Measurements from ENCODE around the gene RRAS. TPM values are rescaled to one million over a fixed set of nuclear protein-coding genes. Genes with fewer than 3 reads are reported as not detected.

Gene RRAS
- total RNA-seq, 4 donors from 2014 or later = 31.8 to 97.6 (median 58.2) TPM

- no peak overlapping the region for H3K27ac ChIP-seq
- in situ Hi-C loops (cut with MboI; ENCODE audit: low pct_ligation_motif_present in 1 of 4, low pct_unique_long_range_greater_than_20kb in 1 of 4, low sequenced_read_pairs in 3 of 4) = no loop called here
Observed at GRCh38 chr19:49687566-49688316, 47.8 kb upstream of the RRAS start.

GRCh38 chr19:49687150-49687549 is 47.2 kb upstream of the RRAS start:
- Histone ChIP-seq H3K36me3 (peaks cover 0 to 10% (median 5%) of the 10 kb centered on the region in 4 donors), H3K27me3 (peaks cover 35% of the 10 kb centered on the region), H3K4me1 (peaks cover 11 to 26% (median 20%) of the 10 kb centered on the region in 4 donors), H3K4me3 (no peak overlapping the region), H3K9me3 (no peaks in the 10 kb centered on the region), H3K27ac (no peak overlapping the region)
- no peak for TF ChIP-seq POLR2AphosphoS5 (IDR thresholded peaks at IDR 0.05)
- TF ChIP-seq POLR2A (IDR thresholded peaks at IDR 0.05) = no peak
- intact Hi-C loops (cut with DNase I; ENCODE audit: low total_unique reads) = loop anchor here (10.0 kb wide), 1 partner anchor 212 kb away; the partner anchor contains the start of gene FLT3LG
- WGBS, 2 donors (ENCODE audit: low coverage in 1 of 2) = 80% methylated on average over 12 of the region's 12 CpGs; no CpG with 5 or more reads in 1 of the 2 donors
- no peak for DNase-seq
- in situ Hi-C loops (cut with MboI; ENCODE audit: low pct_ligation_motif_present in 1 of 4, low pct_unique_long_range_greater_than_20kb in 1 of 4, low sequenced_read_pairs in 3 of 4) = no loop called here

More at GRCh38 chr19:49687566-49688316, 47.8 kb upstream of the RRAS start:
- intact Hi-C loops (cut with DNase I; ENCODE audit: low total_unique reads) = loop anchor here (10.0 kb wide), 1 partner anchor 213 kb away; the partner anchor contains the start of gene FLT3LG
- WGBS, 2 donors (ENCODE audit: low coverage in 1 of 2) = 78% methylated on average over 20 of the region's 26 CpGs; no CpG with 5 or more reads in 1 of the 2 donors
- Histone ChIP-seq H3K4me1 (peaks cover 11 to 26% (median 20%) of the 10 kb centered on the region in 4 donors), H3K9me3 (no peaks in the 10 kb centered on the region), H3K27me3 (peaks cover 41% of the 10 kb centered on the region), H3K36me3 (peaks cover 0 to 10% (median 2%) of the 10 kb centered on the region in 4 donors), H3K4me3 (no peak overlapping the region)
- no peak for DNase-seq
- TF ChIP-seq EP300 (IDR thresholded peaks at IDR 0.05; ENCODE audit: low read depth) (no peak), POLR2A (IDR thresholded peaks at IDR 0.05) (no peak), CTCF (IDR thresholded peaks at IDR 0.05) (no peak), POLR2AphosphoS5 (IDR thresholded peaks at IDR 0.05) (no peak)

GRCh38 chr19:49686503-49687088 is 46.7 kb upstream of the RRAS start:
- H3K36me3 ChIP-seq = peaks cover 0 to 14% (median 9%) of the 10 kb centered on the region in 4 donors
- WGBS, 2 donors (ENCODE audit: low coverage in 1 of 2) = 89 to 90% methylated on average over 16 to 22 of the region's 27 CpGs

GRCh38 chr19:49685845-49686332 is 45.9 kb upstream of the RRAS start:
- Histone ChIP-seq H3K9me3 (no peaks in the 10 kb centered on the region), H3K4me3 (no peak overlapping the region), H3K27me3 (peaks cover 22% of the 10 kb centered on the region), H3K4me1 (peaks cover 14 to 20% (median 17%) of the 10 kb centered on the region in 4 donors), H3K27ac (no peak overlapping the region), H3K36me3 (peaks cover 0 to 16% (median 10%) of the 10 kb centered on the region in 4 donors)
- WGBS, 2 donors (ENCODE audit: low coverage in 1 of 2) = 80 to 85% methylated on average over 1 to 23 of the region's 23 CpGs
- TF ChIP-seq POLR2A (IDR thresholded peaks at IDR 0.05) (no peak), POLR2AphosphoS5 (IDR thresholded peaks at IDR 0.05) (no peak), EP300 (IDR thresholded peaks at IDR 0.05; ENCODE audit: low read depth) (no peak), CTCF (IDR thresholded peaks at IDR 0.05) (no peak)
- DNase-seq = no peak
- intact Hi-C loops (cut with DNase I; ENCODE audit: low total_unique reads) (loop anchor here (10.0 kb wide), 1 partner anchor 211 kb away; the partner anchor contains the start of gene FLT3LG), in situ Hi-C loops (cut with MboI; ENCODE audit: low pct_ligation_motif_present in 1 of 4, low pct_unique_long_range_greater_than_20kb in 1 of 4, low sequenced_read_pairs in 3 of 4) (no loop called here)

More at GRCh38 chr19:49686503-49687088, 46.7 kb upstream of the RRAS start:
- peaks cover 11 to 25% (median 19%) of the 10 kb centered on the region in 4 donors for H3K4me1 ChIP-seq
- DNase-seq = no peak
- no peak overlapping the region for H3K27ac ChIP-seq
- no peaks in the 10 kb centered on the region for H3K9me3 ChIP-seq
- peaks cover 29% of the 10 kb centered on the region for H3K27me3 ChIP-seq
- intact Hi-C loops (cut with DNase I; ENCODE audit: low total_unique reads) = loop anchor here (10.0 kb wide), 1 partner anchor 212 kb away; the partner anchor contains the start of gene FLT3LG
- no peak overlapping the region for H3K4me3 ChIP-seq
- TF ChIP-seq CTCF (IDR thresholded peaks at IDR 0.05) (no peak), POLR2AphosphoS5 (IDR thresholded peaks at IDR 0.05) (no peak), EP300 (IDR thresholded peaks at IDR 0.05; ENCODE audit: low read depth) (no peak), POLR2A (IDR thresholded peaks at IDR 0.05) (no peak)
- in situ Hi-C loops (cut with MboI; ENCODE audit: low pct_ligation_motif_present in 1 of 4, low pct_unique_long_range_greater_than_20kb in 1 of 4, low sequenced_read_pairs in 3 of 4) = no loop called here
